Nephron progenitor cell (in vitro differentiated cells): Measurements from ENCODE around the gene KREMEN1.
A peak's percentile ranks its signal among the peaks of the same experiment; 100 is the strongest.

ENCODE experiments used
- DNase-seq: peaks from one replicate; pipeline ENCODE4 v3.0.0; 2021
- H3K27ac Mint-ChIP-seq: 2 replicates; pipeline ENCODE4 v1.8.0; 2021; ENCODE audit warnings: mild to moderate bottlenecking, moderate library complexity, mixed read lengths
- H3K27me3 Mint-ChIP-seq: 2 replicates; pipeline ENCODE4 v1.8.0; 2021; ENCODE audit warnings: mild to moderate bottlenecking, low read depth, mixed read lengths; ENCODE audit not compliant: poor library complexity
- H3K36me3 Mint-ChIP-seq: 2 replicates; pipeline ENCODE4 v1.8.0; 2021; ENCODE audit warnings: low read depth, mixed read lengths
- H3K4me1 Mint-ChIP-seq: 2 replicates; pipeline ENCODE4 v1.8.0; 2021; ENCODE audit warnings: mixed read lengths
- H3K4me3 Mint-ChIP-seq: 2 replicates; pipeline ENCODE4 v1.8.0; 2021; ENCODE audit warnings: mild to moderate bottlenecking, moderate library complexity, mixed read lengths
- H3K9me3 Mint-ChIP-seq: 2 replicates; pipeline ENCODE4 v1.8.0; 2021; ENCODE audit warnings: mild to moderate bottlenecking, moderate library complexity, mixed read lengths
- CTCF ChIP-seq: fragments of 200-600 bp; sonication (generic); IDR thresholded peaks from 2 replicates; pipeline ENCODE4 v1.5.0; 2021; ENCODE audit warnings: antibody characterized with exemption

KREMEN1 gene

GRCh38 chr22:29205252-29205593 lies 132.4 kb downstream of the KREMEN1 start:
- no peak for TF ChIP-seq CTCF
- Mint-ChIP-seq H3K27me3 (peaks cover 4% of the 10 kb centered on the region), H3K27ac (no peak overlapping the region), H3K4me1 (peaks cover 86% of the 10 kb centered on the region), H3K36me3 (no peaks in the 10 kb centered on the region), H3K4me3 (peak overlapping the region; percentile 84), H3K9me3 (no peaks in the 10 kb centered on the region)
- DNase-seq, result no peak

DNA sequence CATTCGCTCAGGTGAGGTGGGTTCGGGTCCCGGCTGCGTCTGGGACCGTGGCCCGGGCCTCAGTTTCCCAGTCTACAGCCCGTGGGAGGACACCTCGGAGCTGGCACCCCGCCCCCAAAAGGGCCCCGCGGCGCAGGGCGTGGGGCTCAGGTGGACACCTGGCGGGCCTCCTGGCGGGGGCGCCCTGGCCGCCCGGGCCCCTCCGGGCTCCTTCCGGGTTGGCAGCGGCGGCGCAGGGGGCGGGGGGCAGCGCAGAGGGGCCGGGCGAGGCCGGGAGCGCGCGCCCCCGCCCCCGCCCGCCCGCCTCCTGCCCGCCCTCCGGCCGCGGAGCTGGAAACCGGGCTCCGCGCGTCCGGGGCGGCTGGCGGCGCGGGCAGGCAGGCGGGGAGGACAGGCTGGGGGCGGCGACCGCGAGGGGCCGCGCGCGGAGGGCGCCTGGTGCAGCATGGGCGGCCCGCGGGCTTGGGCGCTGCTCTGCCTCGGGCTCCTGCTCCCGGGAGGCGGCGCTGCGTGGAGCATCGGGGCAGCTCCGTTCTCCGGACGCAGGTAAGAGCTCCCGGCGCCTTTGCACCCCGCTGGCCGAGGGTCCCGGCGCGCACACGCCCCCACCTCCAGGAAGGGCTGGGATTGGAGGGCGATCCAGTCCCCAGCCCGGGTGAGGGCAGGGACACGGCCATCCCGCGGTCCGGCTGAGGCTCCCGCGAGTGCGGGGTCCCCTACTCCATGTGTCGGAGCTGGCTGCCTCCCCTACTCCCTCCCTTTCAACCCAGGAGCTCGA lies 132.9 kb downstream of the KREMEN1 start, which contains the start of gene EMID1:
Gene EMID1 (plus strand): TSS at position 303 of the 778 bp plus-strand sequence. CDS start 143 bp downstream, at position 446.
- H3K27ac Mint-ChIP-seq, result no peak within 1 kb of the TSS
- H3K4me1 Mint-ChIP-seq, result peaks cover 88% of the 10 kb centered on the region
- peak; percentile 75 for DNase-seq

GRCh38 chr22:29206372-29207242 lies 133.8 kb downstream of the KREMEN1 start:
- H3K36me3 Mint-ChIP-seq, result no peaks in the 10 kb centered on the region
- TF ChIP-seq CTCF, result no peak
- DNase-seq, result no peak
- H3K27ac Mint-ChIP-seq, result no peak overlapping the region
- peaks cover 4% of the 10 kb centered on the region for H3K27me3 Mint-ChIP-seq
- H3K4me1 Mint-ChIP-seq, result peaks cover 88% of the 10 kb centered on the region
- peak overlapping the region; percentile 93 for H3K4me3 Mint-ChIP-seq
- no peaks in the 10 kb centered on the region for H3K9me3 Mint-ChIP-seq

More for the DNA sequence above, 132.9 kb downstream of the KREMEN1 start, which contains the start of gene EMID1:
- no peak for TF ChIP-seq CTCF
- Mint-ChIP-seq H3K4me3 (peak within 1 kb of the TSS; percentile 93), H3K27me3 (peaks cover 4% of the 10 kb centered on the region), H3K36me3 (no peaks in the 10 kb centered on the region), H3K9me3 (no peaks in the 10 kb centered on the region)

GRCh38 chr22:29207243-29207550 lies 134.4 kb downstream of the KREMEN1 start:
- no peak for TF ChIP-seq CTCF
- Mint-ChIP-seq H3K27ac (peak overlapping the region; percentile 32), H3K4me1 (peaks cover 85% of the 10 kb centered on the region), H3K9me3 (no peaks in the 10 kb centered on the region), H3K4me3 (peak overlapping the region; percentile 93), H3K36me3 (no peaks in the 10 kb centered on the region), H3K27me3 (peaks cover 4% of the 10 kb centered on the region)
- no peak for DNase-seq

DNA sequence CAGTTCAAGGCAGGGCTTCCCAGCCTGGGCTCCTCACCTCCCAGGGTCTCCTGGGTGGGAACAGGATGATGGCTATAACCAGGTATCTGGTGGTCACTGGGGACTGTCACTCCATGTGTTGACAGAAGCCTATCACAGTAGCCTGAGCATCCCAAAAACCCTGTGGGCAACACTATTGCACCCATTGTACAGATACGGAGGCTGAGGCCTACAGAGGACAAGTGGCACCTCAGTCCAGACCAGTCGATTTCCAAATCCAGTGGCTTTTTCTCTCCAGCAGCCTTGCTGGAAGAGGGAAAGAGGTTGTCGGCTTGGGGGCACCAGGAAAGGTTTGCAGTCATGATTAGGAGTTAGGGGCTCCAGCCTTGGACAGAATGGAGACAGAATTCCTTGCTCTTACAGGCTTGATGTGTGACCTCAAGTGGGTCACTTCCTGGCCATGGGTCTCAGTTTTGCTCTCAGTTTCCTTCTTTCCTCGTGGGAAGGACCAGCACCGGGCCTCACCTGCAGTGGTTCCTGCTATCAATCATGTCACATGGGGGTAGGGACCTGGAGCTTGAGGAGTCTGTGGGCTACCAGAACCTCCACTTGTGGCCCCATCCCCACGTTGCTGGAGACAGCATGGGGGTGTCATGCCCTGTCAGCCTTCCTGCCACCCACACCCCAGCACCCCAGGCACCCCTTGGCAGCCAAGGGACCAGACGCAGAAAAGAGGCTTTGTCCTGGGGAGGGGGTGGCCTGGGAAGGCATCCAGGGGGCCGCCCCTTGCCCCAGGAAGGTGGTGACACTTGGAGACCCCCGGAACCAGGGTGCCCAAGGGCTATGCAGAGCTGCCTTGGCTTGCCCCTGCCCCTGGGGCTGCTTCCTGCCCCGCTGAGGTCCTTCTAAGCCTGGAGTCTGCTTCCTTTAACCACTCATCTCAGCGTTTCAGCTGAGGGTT lies 135.0 kb downstream of the KREMEN1 start:
- H3K27ac Mint-ChIP-seq, result no peak overlapping the region
- TF ChIP-seq CTCF, result no peak
- H3K27me3 Mint-ChIP-seq, result no peaks in the 10 kb centered on the region
- DNase-seq, result no peak
- peak overlapping the region; percentile 93 for H3K4me3 Mint-ChIP-seq
- H3K36me3 Mint-ChIP-seq, result no peaks in the 10 kb centered on the region
- no peaks in the 10 kb centered on the region for H3K9me3 Mint-ChIP-seq
- peaks cover 82% of the 10 kb centered on the region for H3K4me1 Mint-ChIP-seq
